ENCODE data around the gene CARS2.
"Not testable (repeated sequence)": the region's sequence is repeated elsewhere in the genome, so short reads cannot be mapped to it uniquely, and the experiment has no call there.

Gene CARS2

DNA sequence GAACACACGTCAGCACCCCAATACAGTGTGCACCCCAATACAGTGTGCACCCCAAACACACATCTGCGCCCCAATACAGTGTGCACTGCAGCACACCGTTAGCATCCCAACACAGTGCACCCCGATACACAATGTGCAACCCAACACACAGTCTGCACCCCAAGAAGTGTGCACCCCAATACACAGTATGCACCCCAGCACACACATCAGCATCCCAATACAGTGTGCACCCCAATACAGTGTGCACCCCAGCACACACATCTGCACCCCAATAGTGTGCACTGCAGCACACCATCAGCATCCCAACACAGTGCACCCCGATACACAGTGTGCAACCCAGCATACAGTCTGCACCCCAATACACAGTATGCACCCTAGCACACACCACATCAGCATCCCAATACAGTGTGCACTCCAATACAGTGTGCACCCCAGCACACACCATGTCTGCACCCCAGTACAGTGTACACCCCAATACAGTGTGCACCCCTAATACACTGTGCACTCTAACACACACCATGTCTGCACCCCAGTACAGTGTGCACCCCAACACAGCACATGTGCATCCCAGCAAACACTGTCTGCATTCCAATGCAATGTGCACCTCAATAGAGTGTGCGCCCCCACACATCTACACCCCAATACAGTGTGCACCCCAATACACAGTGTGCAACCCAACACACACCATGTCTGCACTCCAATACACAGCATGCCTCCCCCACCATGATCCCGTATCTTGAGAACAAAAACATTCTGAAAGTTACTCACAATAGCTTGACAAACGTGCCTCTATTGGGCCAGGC is 855 bp upstream of the CARS2 start:
- DNase-seq (ENCODE audit: low read depth): no peak

- DNase-seq (ENCODE audit: low read depth): no peak
Observed at GRCh38 chr13:110705356-110705825, 525 bp downstream of the CARS2 start.

GRCh38 chr13:110702591-110703526 is 3.1 kb downstream of the CARS2 start:
- DNase-seq (ENCODE audit: low read depth): peak; percentile 18

DNA sequence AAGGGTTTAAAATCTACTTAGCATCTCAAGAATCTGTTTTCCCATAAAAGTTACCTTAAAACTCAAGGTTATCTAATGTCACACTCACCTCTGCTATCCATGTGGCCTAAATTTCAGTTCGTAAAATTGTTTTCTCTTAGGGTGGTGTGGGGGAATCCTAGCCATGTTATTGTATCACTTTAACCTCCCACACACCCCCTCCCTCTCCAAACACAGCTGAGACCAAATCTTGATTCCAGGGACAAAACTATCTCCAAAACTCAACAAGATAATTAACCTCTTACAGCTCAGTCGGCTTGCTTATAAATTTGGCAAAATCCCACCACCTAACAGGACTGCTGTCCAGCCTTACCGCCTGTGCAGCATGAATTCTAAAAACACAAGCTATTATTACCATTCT is 3.8 kb downstream of the CARS2 start:
- DNase-seq (ENCODE audit: low read depth): no peak

DNA sequence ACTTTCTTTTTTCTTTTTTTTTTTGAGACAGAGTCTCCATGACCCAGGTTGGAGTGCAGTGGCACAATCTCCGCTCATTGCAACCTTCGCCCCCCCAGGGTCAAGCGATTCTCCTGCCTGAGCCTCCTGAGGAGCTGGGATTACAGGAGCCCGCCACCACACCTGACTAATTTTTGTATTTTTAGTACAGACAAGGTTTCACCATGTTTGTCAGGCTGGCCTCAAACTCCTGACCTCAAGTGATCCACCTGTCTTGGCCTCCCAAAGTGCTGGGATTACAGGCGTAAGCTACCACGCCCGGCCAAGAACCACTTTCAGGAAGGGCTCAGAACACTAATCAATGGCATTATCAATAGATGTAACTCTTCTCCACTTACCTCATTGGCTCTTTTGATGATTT is 4.9 kb downstream of the CARS2 start:
- not testable (repeated sequence) for DNase-seq (ENCODE audit: low read depth)

GRCh38 chr13:110700641-110701040 is 5.3 kb downstream of the CARS2 start:
- DNase-seq (ENCODE audit: low read depth): no peak

DNA sequence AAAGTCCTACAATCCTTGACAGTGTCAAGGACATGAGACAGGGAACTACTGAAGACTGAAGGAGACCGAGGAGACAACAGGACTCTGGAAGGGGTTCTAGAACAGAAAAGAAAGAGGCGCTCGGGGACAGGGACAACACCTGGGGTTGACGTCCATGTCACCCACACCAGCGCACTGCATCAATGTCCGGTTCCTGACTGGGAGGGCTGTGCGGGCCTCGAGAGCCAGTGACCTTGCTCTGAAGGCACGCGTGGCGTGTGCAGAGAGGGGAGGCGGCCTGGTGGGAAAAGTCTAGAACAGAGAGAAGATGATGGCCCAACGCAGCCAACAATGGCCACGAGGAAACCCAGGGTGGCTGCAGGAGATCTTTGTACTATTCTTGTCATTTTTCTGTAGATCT is 5.7 kb downstream of the CARS2 start:
- DNase-seq (ENCODE audit: low read depth): no peak

DNA sequence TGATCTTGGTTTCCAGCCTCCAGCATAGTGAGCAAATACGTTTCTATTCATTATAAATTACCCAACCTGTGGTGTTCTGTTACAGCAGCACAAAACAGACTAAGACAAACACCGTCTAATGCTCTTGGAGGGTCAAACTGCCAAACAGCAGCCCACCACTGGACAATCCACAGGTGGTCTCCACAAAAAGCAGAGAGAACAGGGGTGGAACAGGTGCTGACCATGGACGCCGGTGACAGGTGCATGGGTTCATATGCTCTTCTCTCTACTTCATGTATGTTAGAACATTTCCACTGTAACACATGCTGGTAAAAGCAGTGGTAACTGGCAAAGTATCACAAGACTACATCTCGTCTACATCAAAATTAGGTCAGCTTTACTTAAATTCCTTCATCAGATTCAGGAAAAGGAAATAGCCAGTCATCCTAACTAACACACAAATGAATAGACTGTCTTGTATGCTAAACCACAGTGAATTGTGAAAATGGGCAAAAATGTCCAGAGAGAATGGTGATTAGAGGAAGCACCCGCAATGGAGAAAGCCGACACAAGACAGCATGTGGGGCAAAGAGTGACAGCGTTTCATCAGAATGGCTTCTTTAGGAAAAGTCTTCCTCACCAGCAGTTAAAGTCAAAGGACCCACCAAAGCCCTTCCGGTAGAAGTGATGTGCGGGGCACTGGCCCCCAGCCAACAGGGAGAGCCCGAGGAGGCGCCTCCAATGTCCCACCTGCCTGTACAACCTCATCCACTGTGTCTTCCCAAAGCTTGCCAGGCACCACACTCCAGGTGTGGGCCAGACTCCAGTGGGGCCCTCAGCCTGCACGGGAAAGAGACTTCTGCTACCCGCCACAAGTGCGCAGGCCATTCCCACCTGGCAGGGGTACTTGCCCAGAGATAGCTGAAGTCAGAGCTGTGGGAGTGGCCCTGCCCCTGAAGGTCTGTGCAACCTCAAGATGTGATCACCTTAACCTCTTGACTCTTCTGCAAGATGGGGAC is 6.5 kb downstream of the CARS2 start:
- DNase-seq (ENCODE audit: low read depth): no peak

- DNase-seq (ENCODE audit: low read depth): no peak
Observed at GRCh38 chr13:110698689-110699088, 7.2 kb downstream of the CARS2 start.

DNA sequence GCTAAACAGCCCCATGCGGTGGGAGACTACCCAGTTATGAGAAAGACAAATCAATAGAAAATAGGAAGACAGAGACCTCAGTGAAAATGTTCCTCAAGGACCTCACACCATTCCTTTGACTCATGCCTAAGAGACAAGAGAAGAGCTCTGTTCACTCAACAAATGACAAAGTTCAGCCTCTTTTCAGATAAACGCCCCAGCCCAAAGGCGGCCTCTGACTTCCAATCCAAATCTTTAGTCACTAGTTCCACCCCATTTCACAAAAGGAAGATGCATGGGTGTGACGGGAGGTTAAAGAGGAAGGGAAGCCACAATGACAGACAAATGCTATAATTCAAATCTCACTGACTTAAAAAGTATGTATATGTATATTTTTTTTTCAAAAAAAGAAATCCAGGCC is 8.1 kb downstream of the CARS2 start:
- no peak for DNase-seq (ENCODE audit: low read depth)

DNA sequence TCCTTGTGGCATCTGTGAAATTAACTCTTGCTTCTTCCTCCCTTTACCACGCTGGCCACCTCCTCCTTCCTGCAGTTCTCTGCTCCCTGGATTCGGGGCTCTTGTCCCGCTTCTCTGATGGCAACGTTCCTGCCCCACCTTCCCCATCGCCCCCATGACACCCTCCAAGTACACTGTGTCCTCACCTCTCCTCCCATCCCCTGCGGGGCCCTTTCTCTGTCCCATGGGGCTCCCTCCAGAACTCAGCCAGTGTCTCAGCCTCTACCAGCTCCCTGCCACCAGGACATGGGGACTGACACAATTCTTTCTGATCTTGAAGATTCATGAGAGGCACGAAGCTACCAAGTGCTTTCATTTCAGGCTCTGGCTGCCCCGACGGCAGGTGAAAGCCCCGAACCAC is 9.1 kb downstream of the CARS2 start:
- DNase-seq (ENCODE audit: low read depth): no peak

DNA sequence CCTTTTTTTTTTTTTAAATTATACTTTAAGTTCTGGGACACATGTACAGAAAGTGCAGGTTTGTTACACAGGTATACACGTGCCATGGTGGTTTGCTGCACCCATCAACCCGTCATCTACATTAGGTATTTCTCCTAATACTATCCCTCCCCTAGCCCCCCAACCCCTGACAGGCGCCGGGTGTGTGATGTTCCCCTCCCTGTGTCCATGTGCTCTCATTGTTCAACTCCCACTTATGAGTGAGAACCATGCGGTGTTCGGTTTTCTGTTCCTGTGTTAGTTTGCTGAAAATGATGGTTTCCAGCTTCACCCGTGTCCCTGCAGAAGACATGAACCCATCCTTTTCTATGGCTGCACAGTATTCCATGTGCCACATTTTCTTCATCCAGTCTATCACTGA is 10.1 kb downstream of the CARS2 start:
- not testable (repeated sequence) for DNase-seq (ENCODE audit: low read depth)

- DNase-seq (ENCODE audit: low read depth): no peak
Observed at GRCh38 chr13:110690516-110690915, 15.4 kb downstream of the CARS2 start.

GRCh38 chr13:110689711-110690110 is 16.2 kb downstream of the CARS2 start:
- no peak for DNase-seq (ENCODE audit: low read depth)

- no peak for DNase-seq (ENCODE audit: low read depth)
Observed at GRCh38 chr13:110689041-110689440, 16.9 kb downstream of the CARS2 start.

DNA sequence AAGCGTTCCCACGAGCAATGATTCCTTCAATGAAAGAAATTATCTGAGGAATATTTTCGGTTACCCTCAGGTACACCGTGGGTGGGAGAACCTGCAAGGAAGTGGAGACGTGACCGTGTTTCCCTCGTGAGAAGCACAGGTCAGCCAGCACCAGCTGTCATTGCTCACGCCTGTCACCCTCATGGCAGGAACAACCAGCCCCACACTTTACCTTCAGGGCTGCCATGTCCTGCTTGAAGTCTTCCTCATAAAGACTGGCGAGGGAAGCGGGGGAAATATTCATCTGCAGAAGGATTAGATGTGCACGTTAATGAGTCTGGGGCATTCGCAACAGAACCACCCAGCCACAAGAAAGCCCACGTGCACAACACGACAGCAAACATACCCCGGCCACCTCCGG is 18.2 kb downstream of the CARS2 start:
- no peak for DNase-seq (ENCODE audit: low read depth)

DNA sequence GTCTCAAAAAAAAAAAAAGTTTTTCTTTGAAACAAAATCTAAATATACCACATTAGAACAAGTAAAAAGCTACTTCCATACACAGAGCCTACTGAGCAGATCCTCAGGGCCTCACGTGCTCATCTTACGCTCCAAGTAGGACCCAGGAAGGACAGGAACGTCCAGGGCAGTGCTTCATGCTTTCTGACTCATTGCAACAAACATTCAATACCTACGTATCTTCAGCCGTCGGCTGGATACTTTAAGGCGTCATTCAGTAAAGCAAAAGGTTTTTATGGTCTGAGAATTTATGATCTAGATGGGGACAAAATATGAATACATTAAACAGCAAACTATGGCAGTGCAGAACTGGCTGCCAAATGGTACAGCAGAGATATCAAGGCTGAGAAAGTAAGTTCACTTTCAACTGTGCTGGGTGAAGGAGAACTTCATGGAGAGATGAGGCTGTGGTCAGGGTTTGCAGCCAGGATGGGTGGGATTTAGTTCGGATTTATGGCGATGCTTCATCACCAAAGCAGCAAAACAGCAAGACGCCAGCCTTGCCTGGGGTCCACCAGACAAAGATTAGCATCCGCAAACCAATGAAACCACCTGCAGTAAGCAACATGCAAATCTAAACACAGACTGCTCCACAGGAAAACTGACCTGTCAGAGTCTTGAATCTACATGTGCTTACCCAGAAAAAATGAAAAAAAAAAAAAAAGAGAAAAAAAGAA is 20.5 kb downstream of the CARS2 start:
- peak; percentile 91 for DNase-seq (ENCODE audit: low read depth)

DNA sequence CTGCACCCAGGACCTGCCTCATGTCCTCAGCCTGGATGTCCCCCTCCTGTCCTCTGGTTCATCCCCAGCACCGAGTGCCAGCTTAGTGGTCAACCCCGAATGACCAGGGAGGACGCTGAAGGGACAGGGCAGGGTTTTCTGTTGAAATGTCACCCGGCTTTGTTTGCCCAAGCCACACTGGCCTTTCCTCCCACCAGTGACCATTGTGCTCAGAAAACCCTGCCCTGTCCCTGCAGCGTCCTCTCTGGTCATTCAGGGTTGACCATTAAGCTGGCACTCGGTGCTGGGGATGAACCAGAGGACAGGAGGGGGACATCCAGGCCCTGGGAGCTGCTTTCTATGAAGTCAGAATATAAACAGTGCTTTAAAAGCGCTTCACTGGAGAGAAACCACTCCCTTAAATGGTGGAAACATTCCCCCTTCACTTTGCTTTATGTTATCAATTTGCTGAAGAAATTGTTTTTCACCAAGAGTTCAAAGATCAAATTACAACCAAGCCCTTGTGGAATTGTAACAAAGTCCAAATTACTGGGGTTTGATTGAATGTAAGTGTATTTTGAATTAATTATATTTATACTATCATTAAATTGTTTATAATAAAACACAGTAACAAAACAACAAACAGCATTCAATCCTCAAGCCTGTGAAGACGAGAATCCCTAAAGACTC is 21.4 kb downstream of the CARS2 start:
- DNase-seq (ENCODE audit: low read depth): no peak

DNA sequence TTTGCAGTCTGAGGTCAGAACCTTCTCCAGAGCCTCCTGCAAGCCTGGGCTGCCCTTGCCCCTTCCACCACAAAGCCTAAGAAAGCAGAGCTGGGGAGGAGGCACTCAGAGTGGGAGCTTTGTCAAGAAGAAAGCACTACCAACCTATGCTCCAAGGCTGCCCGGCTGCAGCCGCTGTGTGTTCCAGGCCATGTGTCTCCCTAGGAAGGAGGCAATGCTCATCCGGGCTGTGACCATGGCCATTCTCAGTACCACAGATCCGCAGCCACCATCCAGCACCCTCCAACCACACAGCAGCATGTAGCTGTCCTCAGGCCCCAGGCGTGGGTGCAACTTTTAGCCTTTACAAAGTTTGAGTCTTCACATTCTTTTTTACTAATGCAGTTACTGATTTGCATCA is 22.0 kb downstream of the CARS2 start:
- no peak for DNase-seq (ENCODE audit: low read depth)

- peak; percentile 17 for DNase-seq (ENCODE audit: low read depth)
Observed at GRCh38 chr13:110683203-110683883, 22.6 kb downstream of the CARS2 start.

Measured in EH (cell line).